ENCODE results near the gene GPER1.
"Not testable (repeated sequence)": the region's sequence is repeated elsewhere in the genome, so short reads cannot be mapped to it uniquely, and the experiment has no call there.

The GPER1 gene

GRCh38 chr7:1087952-1088920, at the start of gene GPER1:
Gene GPER1 (plus strand): TSS chr7:1088113. CDS start chr7:1091729, 3,616 bp downstream.
- DNase-seq (ENCODE audit: low read depth) = no peak

GRCh38 chr7:1040233-1040632, 47.7 kb upstream of the GPER1 start:
- DNase-seq (ENCODE audit: low read depth) = not testable (repeated sequence)

DNA sequence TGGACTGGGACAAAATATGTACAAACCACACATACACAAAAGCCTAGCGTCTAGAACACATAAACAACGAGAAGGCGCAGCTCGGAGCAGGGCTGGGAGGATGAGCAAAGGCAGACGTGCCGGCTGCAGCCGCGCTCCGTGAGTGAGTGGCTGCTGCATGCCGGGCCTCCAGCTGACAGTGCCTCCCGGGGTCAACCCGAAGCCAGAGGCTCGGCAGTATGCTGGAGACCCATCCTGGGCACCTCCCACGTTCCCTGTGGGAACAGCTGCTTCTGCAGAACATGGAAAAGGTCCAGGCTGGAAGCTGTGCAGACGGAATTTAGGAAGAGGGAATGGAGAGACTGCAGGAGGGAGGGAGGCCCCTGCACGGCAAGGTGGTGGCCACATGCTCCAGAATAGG, 47.1 kb upstream of the GPER1 start:
- no peak for DNase-seq (ENCODE audit: low read depth)

DNA sequence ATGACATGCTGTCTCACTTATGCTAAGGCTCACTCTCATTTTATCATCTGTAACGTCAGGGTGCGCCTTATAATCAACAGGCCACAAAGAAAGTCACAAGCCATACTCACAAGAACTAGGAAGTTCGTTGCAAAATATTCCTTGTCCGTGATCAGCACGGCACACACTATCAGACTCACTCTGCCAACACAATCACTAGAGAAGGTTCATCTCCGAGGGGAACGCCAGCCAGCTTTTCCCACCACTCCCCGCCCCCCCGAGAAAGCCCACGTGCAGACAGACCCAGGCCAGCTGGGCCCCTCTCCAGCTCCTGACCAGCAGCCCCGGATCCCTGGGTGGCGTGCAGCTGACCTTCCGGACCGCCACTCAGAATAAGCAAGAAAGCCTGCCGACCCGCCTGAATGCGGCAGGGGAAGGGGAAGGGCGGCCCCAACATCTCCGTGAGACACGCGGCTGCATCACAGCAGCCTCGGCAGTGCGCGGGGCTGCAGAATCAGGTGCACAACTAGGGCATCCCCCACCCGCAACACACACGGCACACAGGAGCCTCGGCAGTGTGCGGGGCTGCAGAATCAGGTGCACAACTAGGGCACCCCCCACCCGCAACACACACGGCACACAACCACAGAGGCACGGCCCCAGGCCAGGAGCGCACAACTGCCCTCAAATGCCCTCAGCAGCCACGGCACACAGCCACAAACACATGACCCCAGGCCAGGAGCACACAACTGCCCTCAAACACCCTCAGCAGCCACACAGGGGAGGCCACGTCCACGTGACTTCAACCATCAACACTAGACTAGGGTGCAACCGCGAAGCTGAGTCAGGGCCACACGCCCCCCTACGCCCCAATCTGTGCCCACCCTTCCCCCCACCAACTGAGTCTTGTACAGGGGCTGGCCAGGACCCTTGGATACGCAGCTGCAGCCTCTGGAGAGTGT, 46.1 kb upstream of the GPER1 start:
- DNase-seq (ENCODE audit: low read depth) = no peak

GRCh38 chr7:1042492-1042833, 45.5 kb upstream of the GPER1 start:
- no peak for DNase-seq (ENCODE audit: low read depth)

GRCh38 chr7:1043552-1044188, 44.2 kb upstream of the GPER1 start:
- DNase-seq (ENCODE audit: low read depth) = no peak

- DNase-seq (ENCODE audit: low read depth) = peak; percentile 88
These were observed 43.5 kb upstream of the GPER1 start, which contains the start of gene GPR146 for GRCh38 chr7:1044189-1045068. Gene GPR146 (plus strand): TSS chr7:1044546. CDS start chr7:1057516, 12,970 bp downstream.

GRCh38 chr7:1045069-1046063, 42.5 kb upstream of the GPER1 start:
- no peak for DNase-seq (ENCODE audit: low read depth)

DNA sequence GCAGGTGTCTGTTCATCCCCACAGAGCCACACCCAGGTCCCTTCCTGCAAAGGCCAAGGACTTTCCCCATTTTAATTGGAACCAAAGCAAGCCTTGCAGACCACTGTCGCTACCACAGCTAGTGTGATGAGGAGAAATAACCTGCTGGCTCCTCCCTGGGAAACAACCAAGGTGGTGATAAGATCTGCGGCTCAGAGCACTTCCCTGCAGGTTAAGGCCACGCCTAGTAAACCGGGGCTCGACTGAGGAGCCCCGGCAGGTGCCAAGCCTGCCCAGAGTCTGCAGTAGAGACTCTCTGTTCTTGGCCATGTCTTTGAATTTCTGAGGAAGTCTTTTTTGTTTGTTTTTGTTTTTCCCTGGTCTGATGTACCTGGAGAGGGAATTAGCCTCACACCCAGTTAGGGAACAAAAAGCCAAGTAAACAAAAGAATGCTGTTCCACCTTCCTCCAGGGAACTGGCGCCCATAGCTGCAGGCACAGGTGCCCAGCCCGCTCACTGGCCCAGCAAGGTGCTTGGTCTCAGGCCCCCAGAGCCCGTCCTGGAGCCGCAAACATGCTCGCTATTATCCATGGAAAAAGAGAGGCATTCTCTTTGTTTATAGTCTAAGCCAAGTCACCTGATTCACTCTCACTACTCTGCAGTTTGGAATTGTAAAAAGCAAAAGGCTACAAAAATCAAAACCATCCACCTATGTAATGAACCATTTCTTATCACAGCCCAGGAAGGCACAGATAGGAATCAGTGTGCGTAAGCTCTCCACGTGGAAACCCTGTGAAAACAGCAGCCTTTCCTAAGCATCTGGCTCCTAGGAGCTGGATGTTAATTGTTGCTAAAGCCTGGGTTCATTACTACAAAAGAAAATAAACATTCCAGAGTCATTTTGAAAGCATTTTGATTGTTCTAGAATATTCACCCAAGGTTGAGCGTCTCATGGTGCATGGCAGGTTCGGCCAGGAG, 40.9 kb upstream of the GPER1 start:
- DNase-seq (ENCODE audit: low read depth) = no peak

DNA sequence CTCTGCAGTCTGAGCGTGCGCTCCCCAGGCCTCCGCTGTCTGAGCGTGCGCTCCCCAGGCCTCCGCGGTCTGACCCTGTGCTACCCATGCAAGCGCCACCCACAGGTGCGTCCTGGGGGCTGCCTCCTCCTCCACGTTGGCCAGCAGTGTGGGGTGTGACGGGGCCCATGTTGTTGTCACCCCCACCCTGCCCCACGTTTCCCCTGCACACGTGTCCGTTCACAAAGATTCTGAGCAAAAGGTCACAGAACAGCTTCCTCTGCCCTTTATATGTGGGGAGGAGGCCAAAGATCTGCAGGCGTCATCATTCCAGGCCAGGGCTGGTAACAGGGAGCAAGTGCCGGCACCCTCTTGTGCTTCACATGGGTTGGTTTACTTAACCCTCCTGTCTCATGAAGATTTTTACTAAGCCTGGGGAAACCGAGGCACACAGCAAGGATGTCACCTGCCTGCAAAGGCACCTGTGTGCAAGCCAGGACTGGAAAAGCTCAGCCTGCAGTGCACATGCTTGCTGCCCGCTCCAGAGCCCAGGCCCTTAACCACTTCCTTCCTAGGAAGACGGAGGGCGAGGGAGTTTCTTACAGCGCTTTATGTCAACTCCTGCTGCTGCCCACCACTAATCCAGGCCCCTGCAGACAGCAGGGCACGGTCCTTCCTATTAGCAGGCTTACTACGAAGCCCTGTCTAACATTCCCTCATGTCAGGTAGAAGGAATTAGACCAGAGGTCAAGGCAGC, 38.7 kb upstream of the GPER1 start:
- no peak for DNase-seq (ENCODE audit: low read depth)

DNA sequence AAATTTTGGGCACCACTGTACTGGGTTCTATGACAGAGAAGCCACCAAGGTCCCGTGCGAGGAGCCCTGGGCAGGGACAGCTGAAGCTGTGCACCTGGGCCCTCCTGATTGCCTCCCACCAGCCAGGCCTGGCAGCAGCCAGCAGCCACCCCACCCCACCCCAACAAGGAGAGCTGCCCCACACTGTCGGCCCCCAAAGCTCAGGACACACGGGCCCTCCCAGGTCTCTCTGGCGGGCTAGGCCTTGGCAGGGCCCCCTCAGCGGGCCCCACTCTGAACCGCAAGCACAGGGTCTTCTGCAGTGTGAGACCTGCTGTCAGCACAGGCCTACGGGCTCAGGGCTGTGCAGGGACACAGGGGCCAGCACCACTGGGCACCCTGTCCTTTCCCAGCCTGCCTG, 38.1 kb upstream of the GPER1 start:
- DNase-seq (ENCODE audit: low read depth) = no peak

GRCh38 chr7:1050254-1050906, 37.5 kb upstream of the GPER1 start:
- no peak for DNase-seq (ENCODE audit: low read depth)

DNA sequence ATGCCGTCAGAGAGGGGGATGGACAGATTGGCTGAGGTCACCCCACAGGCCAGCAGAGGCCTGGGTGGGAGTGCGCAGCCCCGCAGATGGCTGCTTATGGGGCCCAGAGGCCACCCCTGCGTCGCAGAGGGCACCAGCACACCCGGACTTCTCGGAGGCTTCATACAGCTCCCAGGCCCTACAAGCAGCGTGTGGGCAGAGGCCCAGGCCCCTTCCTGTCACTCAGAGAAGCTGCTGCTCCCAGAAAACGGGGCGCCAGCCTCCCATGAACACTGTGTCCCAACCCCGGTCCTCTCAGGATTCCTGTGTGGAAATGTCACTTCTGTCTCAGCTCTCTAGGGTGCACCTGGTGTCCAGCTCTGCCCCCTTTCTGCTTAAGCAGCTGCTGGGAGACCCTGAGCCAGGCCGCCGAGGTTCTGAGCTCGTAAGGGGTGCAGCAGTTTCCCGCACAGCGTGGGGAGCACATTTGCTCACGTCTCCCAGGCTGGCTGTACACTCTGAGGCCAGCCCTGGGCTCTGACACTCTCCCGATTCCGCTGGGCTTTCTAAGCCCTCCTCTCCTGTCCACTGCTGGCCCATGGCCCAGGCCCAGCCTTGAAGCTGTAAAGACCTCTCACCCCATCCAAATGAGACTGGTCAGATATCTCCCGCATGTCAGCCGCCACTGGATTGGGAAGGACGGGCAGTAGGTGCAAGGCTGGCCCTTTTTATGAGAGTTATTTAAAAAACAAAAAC, 36.8 kb upstream of the GPER1 start:
- no peak for DNase-seq (ENCODE audit: low read depth)

GRCh38 chr7:1052031-1052818, 35.7 kb upstream of the GPER1 start:
- DNase-seq (ENCODE audit: low read depth) = no peak

- DNase-seq (ENCODE audit: low read depth) = no peak
These were observed 34.9 kb upstream of the GPER1 start for GRCh38 chr7:1053002-1053411.

DNA sequence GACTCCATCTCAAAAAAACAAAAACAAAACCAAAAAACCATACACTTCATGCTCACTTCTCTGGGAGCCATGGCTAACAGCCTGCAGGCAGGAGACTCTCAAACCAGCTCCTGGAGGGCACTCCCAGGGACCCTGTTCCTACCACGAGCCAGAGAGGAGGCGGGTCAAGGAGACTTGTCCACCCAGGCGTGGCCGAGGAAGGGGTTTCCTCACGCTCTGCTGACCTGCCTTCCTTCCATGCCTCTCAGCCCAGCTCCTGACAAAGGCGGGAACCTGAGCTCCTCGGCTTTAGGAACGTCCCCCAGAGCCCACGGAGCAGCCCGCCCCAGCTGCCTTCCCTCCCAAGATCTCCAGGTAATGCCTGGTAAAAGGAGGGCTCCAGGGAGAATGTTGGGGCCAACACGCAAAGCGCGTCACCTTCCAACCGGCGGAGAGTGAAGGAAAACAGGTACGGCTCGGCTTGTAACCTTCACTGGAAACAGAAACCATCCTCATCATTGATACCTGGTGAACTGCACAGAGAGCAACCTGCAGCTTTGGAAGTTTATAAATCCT, 34.0 kb upstream of the GPER1 start:
- no peak for DNase-seq (ENCODE audit: low read depth)
